Measurements from ENCODE around the gene C22orf39.
A peak's percentile ranks its signal among the peaks of the same experiment; 100 is the strongest.

Gene C22orf39

GRCh38 chr22:19434401-19434800 is 13.1 kb downstream of the C22orf39 start:
- H3K4me3 Mint-ChIP-seq: peak overlapping the region; percentile 40
- peak overlapping the region; percentile 57 for H3K27ac Mint-ChIP-seq
- H3K27me3 Mint-ChIP-seq: no peaks in the 10 kb centered on the region
- H3K9me3 Mint-ChIP-seq: no peaks in the 10 kb centered on the region
- H3K4me1 Mint-ChIP-seq (ENCODE audit: low read depth): peaks cover 37% of the 10 kb centered on the region
- H3K36me3 Mint-ChIP-seq (ENCODE audit: low read depth): peaks cover 34% of the 10 kb centered on the region

DNA sequence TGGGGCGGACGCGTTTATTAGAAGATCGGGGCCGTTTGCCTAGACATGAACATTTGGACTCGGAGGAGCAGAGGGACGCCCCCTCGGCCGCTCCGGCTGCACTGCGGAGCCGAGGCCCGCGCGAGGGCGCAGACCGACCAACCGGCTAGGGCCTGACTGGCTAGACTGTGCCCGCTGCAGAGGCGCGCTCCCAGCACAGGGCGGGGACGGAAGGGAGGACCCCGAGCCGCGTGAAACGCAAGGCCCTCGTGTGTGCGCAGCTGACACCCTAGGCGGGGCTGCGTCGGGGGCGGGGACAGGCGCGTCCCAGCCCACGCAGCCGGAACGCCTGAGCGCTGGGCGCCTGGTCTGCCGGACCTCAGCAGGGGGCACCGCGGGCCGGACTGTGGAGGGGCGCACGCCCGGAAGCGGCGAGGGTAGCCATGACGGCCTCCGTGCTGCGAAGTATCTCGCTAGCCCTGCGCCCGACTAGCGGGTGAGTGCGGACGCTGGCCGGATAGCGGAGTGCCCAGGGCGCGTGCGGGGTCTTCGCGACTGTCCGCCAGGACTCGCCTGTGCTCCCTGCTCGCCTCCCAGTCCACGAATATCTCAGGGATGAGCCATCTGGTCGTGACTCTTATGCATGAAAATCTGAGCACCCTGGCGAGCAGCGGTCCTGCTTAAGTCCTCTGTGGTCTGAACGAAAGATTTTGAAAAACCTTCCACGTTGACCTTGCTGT is 15.2 kb downstream of the C22orf39 start, which contains the start of gene MRPL40:
MRPL40 (plus strand) TSS at position 413 of the 719 bp plus-strand sequence; CDS start at position 423, 10 bp downstream.
- peaks cover 36% of the 10 kb centered on the region for H3K36me3 Mint-ChIP-seq (ENCODE audit: low read depth)
- H3K9me3 Mint-ChIP-seq: no peaks in the 10 kb centered on the region
- peaks cover 46% of the 10 kb centered on the region for H3K4me1 Mint-ChIP-seq (ENCODE audit: low read depth)
- peak within 1 kb of the TSS; percentile 86 for H3K4me3 Mint-ChIP-seq
- H3K27ac Mint-ChIP-seq: peak within 1 kb of the TSS; percentile 94
- H3K27me3 Mint-ChIP-seq: no peaks in the 10 kb centered on the region

- Mint-ChIP-seq H3K27ac (peak within 1 kb of the TSS; percentile 94), H3K4me3 (peak within 1 kb of the TSS; percentile 86), H3K36me3 (ENCODE audit: low read depth) (peaks cover 40% of the 10 kb centered on the region), H3K27me3 (no peaks in the 10 kb centered on the region), H3K9me3 (no peaks in the 10 kb centered on the region), H3K4me1 (ENCODE audit: low read depth) (peaks cover 52% of the 10 kb centered on the region)
These were observed 15.8 kb downstream of the C22orf39 start, which contains the start of gene HIRA for GRCh38 chr22:19431649-19432132. TSS of gene HIRA (minus strand) at chr22:19431733. CDS start at chr22:19431476, 257 bp downstream.

DNA sequence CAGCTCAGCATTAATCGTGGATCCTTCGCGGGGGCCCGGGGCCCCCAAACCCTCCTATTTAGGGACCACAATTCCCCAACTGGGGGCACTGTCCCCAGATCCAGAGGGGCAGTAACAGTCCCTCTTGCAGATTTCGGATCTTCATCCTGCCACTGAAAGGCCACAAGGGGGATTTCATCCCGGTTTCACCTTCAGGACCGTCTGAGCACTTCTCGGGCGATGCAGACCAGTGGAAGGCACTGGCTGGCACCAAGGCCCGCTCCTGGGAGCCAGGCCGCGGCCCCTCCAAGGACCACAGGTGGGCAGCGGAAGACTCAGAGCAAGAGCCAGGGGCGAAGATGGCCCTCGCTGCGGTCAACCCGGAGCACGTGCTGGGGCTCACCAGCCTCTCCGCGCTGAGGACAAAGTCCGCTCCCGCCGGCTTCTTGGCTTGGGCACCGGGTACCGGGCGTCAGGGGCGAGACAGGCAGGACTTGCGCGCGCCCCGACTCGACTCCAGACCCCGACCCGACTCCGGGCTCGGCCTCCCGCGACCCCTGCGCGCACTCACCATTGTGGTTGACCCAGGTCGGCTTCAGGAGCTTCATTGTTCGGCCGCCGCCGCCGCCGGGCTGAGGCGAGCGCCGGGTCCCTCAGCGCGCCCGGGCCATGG is 16.5 kb downstream of the C22orf39 start:
- H3K36me3 Mint-ChIP-seq (ENCODE audit: low read depth): peaks cover 44% of the 10 kb centered on the region
- no peaks in the 10 kb centered on the region for H3K27me3 Mint-ChIP-seq
- peak overlapping the region; percentile 75 for H3K27ac Mint-ChIP-seq
- peak overlapping the region; percentile 86 for H3K4me3 Mint-ChIP-seq
- H3K9me3 Mint-ChIP-seq: no peaks in the 10 kb centered on the region
- H3K4me1 Mint-ChIP-seq (ENCODE audit: low read depth): peaks cover 59% of the 10 kb centered on the region

DNA sequence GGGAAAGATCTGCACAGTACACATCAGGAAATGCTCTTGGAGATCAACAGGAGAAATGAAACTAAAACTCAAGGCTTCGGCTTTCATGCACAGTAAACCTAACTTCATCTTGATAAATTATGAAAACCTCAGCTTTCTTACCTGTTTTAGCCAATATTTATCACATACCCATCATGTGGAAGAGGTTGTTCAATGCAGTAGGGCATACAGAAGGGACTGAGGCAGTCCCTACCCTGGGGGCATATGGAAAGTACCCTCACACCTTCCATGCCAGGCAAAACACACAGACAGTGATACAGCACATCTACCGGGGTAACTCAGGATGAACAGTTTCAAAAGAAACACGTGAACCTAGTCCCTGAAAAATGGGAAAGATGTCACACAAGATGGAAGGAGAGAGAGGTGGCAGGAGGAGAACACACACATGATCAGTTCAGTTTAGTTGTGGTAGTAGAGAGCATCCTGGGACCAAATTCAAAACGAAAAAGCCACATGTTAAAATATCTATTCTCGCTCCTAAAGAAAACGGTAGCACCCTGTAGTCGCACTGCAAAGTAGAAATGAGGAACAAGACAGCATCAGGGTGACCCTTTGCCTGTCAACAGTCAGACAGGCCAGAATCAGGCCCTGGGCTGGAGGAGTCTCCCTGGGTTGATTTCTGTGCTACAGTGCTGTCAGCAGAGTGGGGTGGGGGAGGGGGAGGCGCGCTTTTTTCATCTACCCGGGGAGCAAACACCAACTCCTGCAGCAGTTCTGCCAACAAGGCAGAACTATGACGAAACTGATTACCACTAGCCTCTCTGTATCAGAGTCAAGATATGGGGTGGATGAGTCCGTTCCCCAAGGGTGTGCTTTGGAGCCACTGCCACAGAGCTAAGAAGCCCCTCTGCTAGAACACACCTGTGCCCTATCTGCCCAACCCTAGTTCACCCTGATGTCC is 17.3 kb downstream of the C22orf39 start:
- H3K36me3 Mint-ChIP-seq (ENCODE audit: low read depth): peaks cover 41% of the 10 kb centered on the region
- H3K4me3 Mint-ChIP-seq: peak overlapping the region; percentile 86
- peaks cover 61% of the 10 kb centered on the region for H3K4me1 Mint-ChIP-seq (ENCODE audit: low read depth)
- peak overlapping the region; percentile 75 for H3K27ac Mint-ChIP-seq
- H3K9me3 Mint-ChIP-seq: no peaks in the 10 kb centered on the region
- H3K27me3 Mint-ChIP-seq: no peaks in the 10 kb centered on the region

- Mint-ChIP-seq H3K4me3 (no peak overlapping the region), H3K27ac (no peak overlapping the region), H3K9me3 (no peaks in the 10 kb centered on the region), H3K27me3 (no peaks in the 10 kb centered on the region), H3K4me1 (ENCODE audit: low read depth) (peaks cover 78% of the 10 kb centered on the region), H3K36me3 (ENCODE audit: low read depth) (peaks cover 32% of the 10 kb centered on the region)
These were observed 23.4 kb downstream of the C22orf39 start for GRCh38 chr22:19424186-19424500.

DNA sequence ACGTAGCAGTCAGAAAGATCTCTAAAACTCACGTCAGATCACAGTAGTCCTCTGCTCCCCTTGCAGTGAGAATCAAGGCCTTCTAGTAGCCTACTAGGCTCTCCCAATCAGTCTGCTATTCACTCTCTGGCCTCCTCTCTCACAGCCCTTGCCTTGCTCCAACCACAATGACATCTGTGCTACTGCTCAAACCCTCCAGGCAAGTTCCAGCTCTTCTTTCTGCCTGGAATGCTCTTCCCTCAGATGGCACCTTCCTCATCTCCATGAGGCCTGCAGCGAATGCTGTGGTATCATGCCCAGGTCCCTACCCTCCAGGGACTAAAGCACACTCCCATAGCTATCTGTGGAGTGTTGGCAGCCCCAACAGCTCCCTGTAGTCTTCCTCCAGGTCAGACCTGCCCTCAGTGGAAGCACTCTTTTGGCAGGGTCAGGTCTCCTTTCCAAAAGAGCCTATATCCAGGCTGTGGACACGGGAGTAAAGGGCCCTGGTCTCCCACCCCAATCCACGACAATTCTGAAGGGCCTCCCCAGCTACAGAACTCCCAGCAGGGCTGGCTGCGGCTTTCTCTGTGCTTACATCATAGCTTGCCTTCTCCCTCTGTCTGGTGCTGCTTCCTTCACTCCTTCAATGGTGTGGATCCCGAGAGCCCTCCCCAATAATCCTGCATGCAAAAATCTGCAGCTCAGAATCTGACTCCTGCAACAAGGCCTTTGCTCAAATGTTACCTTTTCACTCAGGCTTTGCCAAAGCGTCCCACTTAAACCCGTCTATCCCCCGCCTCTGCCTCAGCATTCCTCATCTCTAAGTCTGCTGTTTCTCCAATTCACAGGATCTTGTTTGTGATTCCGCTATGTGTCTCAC is 24.8 kb downstream of the C22orf39 start:
- Mint-ChIP-seq H3K27ac (peak overlapping the region; percentile 47), H3K4me1 (ENCODE audit: low read depth) (peaks cover 76% of the 10 kb centered on the region), H3K27me3 (no peaks in the 10 kb centered on the region), H3K4me3 (no peak overlapping the region), H3K9me3 (no peaks in the 10 kb centered on the region), H3K36me3 (ENCODE audit: low read depth) (peaks cover 30% of the 10 kb centered on the region)

- peaks cover 21% of the 10 kb centered on the region for H3K36me3 Mint-ChIP-seq (ENCODE audit: low read depth)
- no peak overlapping the region for H3K4me3 Mint-ChIP-seq
- H3K27ac Mint-ChIP-seq: peak overlapping the region; percentile 22
- peaks cover 64% of the 10 kb centered on the region for H3K4me1 Mint-ChIP-seq (ENCODE audit: low read depth)
- H3K27me3 Mint-ChIP-seq: no peaks in the 10 kb centered on the region
- no peaks in the 10 kb centered on the region for H3K9me3 Mint-ChIP-seq
These were observed 27.2 kb downstream of the C22orf39 start for GRCh38 chr22:19420321-19420720.

DNA sequence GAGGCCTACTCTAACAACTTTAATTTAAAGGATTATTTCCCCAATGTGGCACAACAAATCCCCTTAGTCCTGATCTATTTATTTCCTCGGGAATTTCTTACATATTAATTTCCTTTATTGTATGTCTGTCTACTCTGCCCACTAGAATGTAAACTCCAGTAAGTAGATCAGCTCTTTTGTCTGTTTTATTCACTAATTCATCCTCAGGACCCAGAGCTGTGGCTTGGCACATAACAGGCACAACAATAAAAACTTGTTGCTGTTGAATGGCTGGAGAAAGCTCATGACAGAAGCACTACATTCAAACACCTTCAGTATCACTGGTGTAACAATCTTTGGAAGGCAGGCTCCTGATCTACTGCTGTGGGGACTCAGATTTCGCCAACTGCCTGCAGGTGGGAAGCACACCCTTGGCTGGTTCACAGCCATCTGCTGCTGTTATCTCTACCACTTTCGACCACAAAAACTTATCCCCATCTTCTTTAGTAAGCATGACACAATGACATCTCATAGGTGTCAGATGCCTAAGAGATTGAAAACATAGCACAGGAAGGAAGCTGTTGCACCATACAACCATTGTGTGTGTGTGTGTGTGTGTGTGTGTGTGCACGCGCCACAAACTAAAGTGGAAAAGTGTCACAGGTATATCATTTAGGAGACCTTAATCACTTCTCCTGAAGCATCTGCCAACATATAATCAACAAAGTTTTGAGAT is 27.9 kb downstream of the C22orf39 start:
- no peaks in the 10 kb centered on the region for H3K27me3 Mint-ChIP-seq
- H3K27ac Mint-ChIP-seq: peak overlapping the region; percentile 22
- H3K36me3 Mint-ChIP-seq (ENCODE audit: low read depth): peaks cover 20% of the 10 kb centered on the region
- peaks cover 58% of the 10 kb centered on the region for H3K4me1 Mint-ChIP-seq (ENCODE audit: low read depth)
- peak overlapping the region; percentile 14 for H3K4me3 Mint-ChIP-seq
- no peaks in the 10 kb centered on the region for H3K9me3 Mint-ChIP-seq

GRCh38 chr22:19419086-19419463 is 28.4 kb downstream of the C22orf39 start:
- Mint-ChIP-seq H3K4me3 (no peak overlapping the region), H3K27me3 (no peaks in the 10 kb centered on the region), H3K36me3 (ENCODE audit: low read depth) (peaks cover 19% of the 10 kb centered on the region), H3K4me1 (ENCODE audit: low read depth) (peaks cover 54% of the 10 kb centered on the region), H3K9me3 (no peaks in the 10 kb centered on the region), H3K27ac (peak overlapping the region; percentile 22)

GRCh38 chr22:19412923-19413322 is 34.6 kb downstream of the C22orf39 start:
- H3K36me3 Mint-ChIP-seq (ENCODE audit: low read depth): peaks cover 46% of the 10 kb centered on the region
- H3K4me1 Mint-ChIP-seq (ENCODE audit: low read depth): peaks cover 11% of the 10 kb centered on the region
- no peaks in the 10 kb centered on the region for H3K9me3 Mint-ChIP-seq
- H3K27me3 Mint-ChIP-seq: no peaks in the 10 kb centered on the region
- no peak overlapping the region for H3K27ac Mint-ChIP-seq
- no peak overlapping the region for H3K4me3 Mint-ChIP-seq

- no peak overlapping the region for H3K4me3 Mint-ChIP-seq
- H3K9me3 Mint-ChIP-seq: no peaks in the 10 kb centered on the region
- H3K36me3 Mint-ChIP-seq (ENCODE audit: low read depth): peaks cover 46% of the 10 kb centered on the region
- peaks cover 8% of the 10 kb centered on the region for H3K4me1 Mint-ChIP-seq (ENCODE audit: low read depth)
- no peak overlapping the region for H3K27ac Mint-ChIP-seq
- H3K27me3 Mint-ChIP-seq: no peaks in the 10 kb centered on the region
These were observed 35.0 kb downstream of the C22orf39 start for GRCh38 chr22:19412478-19412877.

GRCh38 chr22:19411690-19412045 is 35.8 kb downstream of the C22orf39 start:
- Mint-ChIP-seq H3K36me3 (ENCODE audit: low read depth) (peaks cover 54% of the 10 kb centered on the region), H3K9me3 (no peaks in the 10 kb centered on the region), H3K4me3 (no peak overlapping the region), H3K4me1 (ENCODE audit: low read depth) (peaks cover 5% of the 10 kb centered on the region), H3K27ac (no peak overlapping the region), H3K27me3 (no peaks in the 10 kb centered on the region)

Data from stimulated activated naive CD8-positive, alpha-beta T cell treated with anti-CD3 and anti-CD28 coated beads, Interleukin-15, Interleukin-2, amounts not matched to agents 100 ng/mL and 50 ng/mL, for 24 hours (primary cell).